ENCODE data around the gene TTPAL.

TTPAL gene

DNA sequence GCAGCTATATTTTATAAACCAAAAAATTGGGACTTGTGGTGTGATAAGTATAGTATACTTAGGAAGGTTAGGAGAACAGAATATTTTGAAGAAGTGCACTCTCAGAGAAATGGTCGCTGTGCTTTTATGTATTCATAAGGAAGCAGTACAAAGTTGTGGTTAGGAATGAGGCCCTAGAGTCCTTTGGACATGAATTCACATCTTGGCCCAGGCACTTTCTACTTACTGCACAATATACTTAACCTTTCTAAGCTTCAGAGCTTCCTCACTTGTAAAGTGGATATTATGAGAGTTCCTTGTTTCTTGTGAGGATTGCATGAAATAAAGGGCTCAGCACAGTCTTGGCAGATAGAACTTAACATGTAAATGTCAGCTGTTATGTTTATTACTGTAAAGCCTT, 67.2 kb downstream of the TTPAL start:
- DNase-seq, result no peak

DNA sequence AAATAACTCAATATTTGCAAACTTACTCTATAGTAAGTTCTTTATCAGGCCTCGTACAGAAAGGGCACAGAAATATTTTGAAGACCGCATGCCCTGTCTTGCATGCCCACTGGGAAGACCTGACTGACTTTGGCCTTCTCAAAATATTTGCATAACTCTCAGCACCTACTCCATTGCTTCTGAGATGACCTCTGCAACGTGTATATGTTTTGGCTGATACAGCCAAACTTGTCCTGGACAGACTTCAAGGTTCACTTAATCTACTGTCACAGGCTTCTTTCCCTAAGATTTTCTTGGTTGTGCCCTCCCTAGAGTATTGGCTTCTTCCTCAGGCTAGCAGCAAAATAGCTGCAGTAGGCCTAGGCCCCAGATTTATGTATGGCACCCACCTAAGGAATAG, 67.7 kb downstream of the TTPAL start:
- DNase-seq, result no peak
